ENCODE results near the gene FOLR3. TPM values are rescaled to one million over a fixed set of nuclear protein-coding genes. Genes with fewer than 3 reads are reported as not detected.
A peak's percentile ranks its signal among the peaks of the same experiment; 100 is the strongest.
"Not testable (repeated sequence)": the region's sequence is repeated elsewhere in the genome, so short reads cannot be mapped to it uniquely, and the experiment has no call there.

The FOLR3 gene
- total RNA-seq, 1 experiment from 2014 or later, result not detected

DNA sequence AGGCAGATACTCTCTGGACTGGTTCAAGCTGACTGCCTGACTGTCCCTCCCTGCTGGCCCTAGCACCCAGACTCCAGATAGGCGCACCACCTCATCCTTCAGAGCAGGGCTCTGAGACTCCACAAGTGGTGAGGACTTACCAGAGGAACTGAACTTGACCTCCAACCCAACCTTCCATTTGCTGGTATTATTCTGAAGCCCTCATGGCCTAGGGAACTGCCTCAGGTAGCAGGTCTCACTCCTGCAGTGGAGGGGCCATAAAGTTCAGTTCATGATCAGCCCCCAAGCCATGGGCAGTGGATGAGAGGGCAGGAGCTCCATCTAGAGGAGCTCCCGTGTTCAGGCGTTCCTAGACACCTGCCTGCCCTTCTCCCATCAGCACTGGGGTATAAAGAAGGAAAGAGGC lies 46.0 kb downstream of the FOLR3 start:
- H3K4me2 ChIP-seq (ENCODE audit: low read length); DNase-seq (ENCODE audit: low read depth, low spot score); RAD21 ChIA-PET (ENCODE audit: low non-redundant PET in 1 of 2, low total read pairs in 2 of 2, uncharacterized antibody in 2 of 2, unreplicated experiment in 2 of 2); H4K20me1 ChIP-seq (ENCODE audit: insufficient read depth); H2AFZ ChIP-seq (ENCODE audit: low read depth, low read length, poor library complexity, severe bottlenecking); H3K27me3 ChIP-seq (ENCODE audit: insufficient read depth, low read length); H3K4me3 ChIP-seq (replicated peaks in 1 of 2; ENCODE audit: low read depth in 1 of 2, low read length in 2 of 2); H3K9me3 ChIP-seq (ENCODE audit: control insufficient read depth in 1 of 2, insufficient read depth in 1 of 2, low read depth in 1 of 2, low read length in 2 of 2); POLR2A ChIA-PET; H3K36me3 ChIP-seq (ENCODE audit: control insufficient read depth in 1 of 2, insufficient read depth in 2 of 2, low read length in 2 of 2); H3K79me2 ChIP-seq (ENCODE audit: insufficient read depth, low read length); H3K27ac ChIP-seq (ENCODE audit: low read depth, low read length); H3K9ac ChIP-seq (ENCODE audit: low read length); H3K9me2 ChIP-seq (ENCODE audit: insufficient read depth); BruUV-seq (replicated peaks); H3K4me1 ChIP-seq (ENCODE audit: control insufficient read depth in 1 of 2, insufficient read depth in 2 of 2, low read length in 2 of 2); intact Hi-C loops (cut with micrococcal nuclease): not testable (repeated sequence)
- peak; percentile 61 for TF ChIP-seq RAD21 (IDR thresholded peaks at IDR 0.05; ENCODE audit: low read depth)
- TF ChIP-seq, protein P1, sequence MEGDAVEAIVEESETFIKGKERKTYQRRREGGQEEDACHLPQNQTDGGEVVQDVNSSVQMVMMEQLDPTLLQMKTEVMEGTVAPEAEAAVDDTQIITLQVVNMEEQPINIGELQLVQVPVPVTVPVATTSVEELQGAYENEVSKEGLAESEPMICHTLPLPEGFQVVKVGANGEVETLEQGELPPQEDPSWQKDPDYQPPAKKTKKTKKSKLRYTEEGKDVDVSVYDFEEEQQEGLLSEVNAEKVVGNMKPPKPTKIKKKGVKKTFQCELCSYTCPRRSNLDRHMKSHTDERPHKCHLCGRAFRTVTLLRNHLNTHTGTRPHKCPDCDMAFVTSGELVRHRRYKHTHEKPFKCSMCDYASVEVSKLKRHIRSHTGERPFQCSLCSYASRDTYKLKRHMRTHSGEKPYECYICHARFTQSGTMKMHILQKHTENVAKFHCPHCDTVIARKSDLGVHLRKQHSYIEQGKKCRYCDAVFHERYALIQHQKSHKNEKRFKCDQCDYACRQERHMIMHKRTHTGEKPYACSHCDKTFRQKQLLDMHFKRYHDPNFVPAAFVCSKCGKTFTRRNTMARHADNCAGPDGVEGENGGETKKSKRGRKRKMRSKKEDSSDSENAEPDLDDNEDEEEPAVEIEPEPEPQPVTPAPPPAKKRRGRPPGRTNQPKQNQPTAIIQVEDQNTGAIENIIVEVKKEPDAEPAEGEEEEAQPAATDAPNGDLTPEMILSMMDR (IDR thresholded peaks at IDR 0.05 in 2 of 3, conservative IDR thresholded peaks at IDR 0.05 in 1 of 3; ENCODE audit: borderline replicate concordance in 1 of 3, insufficient read depth in 1 of 3, low read depth in 2 of 3, low read length in 2 of 3), result peak; percentile 27 to 38 (median 33); a peak in 5 of 6 replicates
- CTCF ChIA-PET, result interaction anchor here (0.6 to 1.2 kb wide), 5 partner anchors 37 to 392 kb away, joined by 3 to 7 read pairs (median 3); no protein-coding TSS in a partner anchor
- peak; percentile 64 for ATAC-seq

DNA sequence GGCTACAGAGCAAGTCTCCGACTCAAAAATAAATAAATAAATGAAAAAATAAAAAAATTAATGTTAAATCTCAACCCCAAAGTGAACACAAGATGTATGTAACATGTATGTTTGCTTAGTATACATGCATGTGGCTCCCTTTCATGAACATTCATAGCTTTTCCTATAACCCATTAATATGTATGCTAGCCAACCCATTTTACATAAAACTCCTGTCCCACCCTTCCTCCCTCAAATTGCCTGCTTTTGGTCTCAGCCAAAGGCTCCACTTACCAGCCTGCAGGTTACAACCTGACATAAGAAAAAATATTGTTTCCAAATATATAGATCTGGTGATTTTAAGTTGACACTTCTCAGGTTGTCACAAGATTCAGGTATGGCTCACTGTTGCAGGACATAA lies 52.7 kb downstream of the FOLR3 start:
- DNase-seq (ENCODE audit: low read depth, low spot score) (no peak), ATAC-seq (no peak)
- BruUV-seq (replicated peaks), result no TSS peak
- ChIA-PET RAD21 (ENCODE audit: low non-redundant PET in 1 of 2, low total read pairs in 2 of 2, uncharacterized antibody in 2 of 2, unreplicated experiment in 2 of 2) (no interaction called here), CTCF (interaction anchor here (0.7 kb wide), 1 partner anchor 44 kb away, joined by 3 read pairs; no protein-coding TSS in a partner anchor), POLR2A (no interaction called here)
- Histone ChIP-seq H3K9me2 (ENCODE audit: insufficient read depth) (no peaks in the 10 kb centered on the region), H3K4me3 (replicated peaks in 1 of 2; ENCODE audit: low read depth in 1 of 2, low read length in 2 of 2) (no peak overlapping the region), H3K27ac (ENCODE audit: low read depth, low read length) (no peak overlapping the region), H3K9ac (ENCODE audit: low read length) (no peak overlapping the region), H3K9me3 (ENCODE audit: control insufficient read depth in 1 of 2, insufficient read depth in 1 of 2, low read depth in 1 of 2, low read length in 2 of 2) (no peaks in the 10 kb centered on the region), H3K79me2 (ENCODE audit: insufficient read depth, low read length) (no peaks in the 10 kb centered on the region), H3K4me1 (ENCODE audit: control insufficient read depth in 1 of 2, insufficient read depth in 2 of 2, low read length in 2 of 2) (peaks cover 13 to 26% of the 10 kb centered on the region in 2 experiments), H4K20me1 (ENCODE audit: insufficient read depth) (no peaks in the 10 kb centered on the region), H3K27me3 (ENCODE audit: insufficient read depth, low read length) (no peaks in the 10 kb centered on the region), H3K36me3 (ENCODE audit: control insufficient read depth in 1 of 2, insufficient read depth in 2 of 2, low read length in 2 of 2) (no peaks in the 10 kb centered on the region), H3K4me2 (ENCODE audit: low read length) (no peak overlapping the region), H2AFZ (ENCODE audit: low read depth, low read length, poor library complexity, severe bottlenecking) (no peak overlapping the region)
- intact Hi-C loops (cut with micrococcal nuclease), result no loop called here
- no peak for TF ChIP-seq RAD21 (IDR thresholded peaks at IDR 0.05; ENCODE audit: low read depth)
- TF ChIP-seq SIN3A (IDR thresholded peaks at IDR 0.05; ENCODE audit: low read depth), result no peak
- TF ChIP-seq EZH2phosphoT487 (IDR thresholded peaks at IDR 0.05; ENCODE audit: borderline replicate concordance), result no peak
- TF ChIP-seq, protein P1 (IDR thresholded peaks at IDR 0.05 in 2 of 3, conservative IDR thresholded peaks at IDR 0.05 in 1 of 3; ENCODE audit: borderline replicate concordance in 1 of 3, insufficient read depth in 1 of 3, low read depth in 2 of 3, low read length in 2 of 3), result no peak
- TF ChIP-seq TCF7L2 (IDR thresholded peaks at IDR 0.05; ENCODE audit: borderline replicate concordance, extremely low read depth, insufficient read depth, insufficient read length), result no peak
- TF ChIP-seq POLR2A (IDR thresholded peaks at IDR 0.05; ENCODE audit: borderline replicate concordance, extremely low read depth, insufficient read depth, insufficient read length), result no peak
- no peak for TF ChIP-seq YY1 (IDR thresholded peaks at IDR 0.05; ENCODE audit: extremely low read depth, insufficient replicate concordance, low read depth, low read length)
- TF ChIP-seq EGR1 (IDR thresholded peaks at IDR 0.05; ENCODE audit: low read depth), result no peak
- no peak for TF ChIP-seq ELF1 (IDR thresholded peaks at IDR 0.05; ENCODE audit: borderline replicate concordance, low read depth)
- TF ChIP-seq EZH2 (IDR thresholded peaks at IDR 0.05), result no peak
- TF ChIP-seq, protein P2, sequence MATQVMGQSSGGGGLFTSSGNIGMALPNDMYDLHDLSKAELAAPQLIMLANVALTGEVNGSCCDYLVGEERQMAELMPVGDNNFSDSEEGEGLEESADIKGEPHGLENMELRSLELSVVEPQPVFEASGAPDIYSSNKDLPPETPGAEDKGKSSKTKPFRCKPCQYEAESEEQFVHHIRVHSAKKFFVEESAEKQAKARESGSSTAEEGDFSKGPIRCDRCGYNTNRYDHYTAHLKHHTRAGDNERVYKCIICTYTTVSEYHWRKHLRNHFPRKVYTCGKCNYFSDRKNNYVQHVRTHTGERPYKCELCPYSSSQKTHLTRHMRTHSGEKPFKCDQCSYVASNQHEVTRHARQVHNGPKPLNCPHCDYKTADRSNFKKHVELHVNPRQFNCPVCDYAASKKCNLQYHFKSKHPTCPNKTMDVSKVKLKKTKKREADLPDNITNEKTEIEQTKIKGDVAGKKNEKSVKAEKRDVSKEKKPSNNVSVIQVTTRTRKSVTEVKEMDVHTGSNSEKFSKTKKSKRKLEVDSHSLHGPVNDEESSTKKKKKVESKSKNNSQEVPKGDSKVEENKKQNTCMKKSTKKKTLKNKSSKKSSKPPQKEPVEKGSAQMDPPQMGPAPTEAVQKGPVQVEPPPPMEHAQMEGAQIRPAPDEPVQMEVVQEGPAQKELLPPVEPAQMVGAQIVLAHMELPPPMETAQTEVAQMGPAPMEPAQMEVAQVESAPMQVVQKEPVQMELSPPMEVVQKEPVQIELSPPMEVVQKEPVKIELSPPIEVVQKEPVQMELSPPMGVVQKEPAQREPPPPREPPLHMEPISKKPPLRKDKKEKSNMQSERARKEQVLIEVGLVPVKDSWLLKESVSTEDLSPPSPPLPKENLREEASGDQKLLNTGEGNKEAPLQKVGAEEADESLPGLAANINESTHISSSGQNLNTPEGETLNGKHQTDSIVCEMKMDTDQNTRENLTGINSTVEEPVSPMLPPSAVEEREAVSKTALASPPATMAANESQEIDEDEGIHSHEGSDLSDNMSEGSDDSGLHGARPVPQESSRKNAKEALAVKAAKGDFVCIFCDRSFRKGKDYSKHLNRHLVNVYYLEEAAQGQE (IDR thresholded peaks at IDR 0.05; ENCODE audit: low read depth), result no peak
- TF ChIP-seq ZFX (IDR thresholded peaks at IDR 0.05), result no peak

Data from HCT116 (cell line).